ENCODE data around the gene LRRC73.
"Not testable (repeated sequence)": the region's sequence is repeated elsewhere in the genome, so short reads cannot be mapped to it uniquely, and the experiment has no call there.

Gene LRRC73

DNA sequence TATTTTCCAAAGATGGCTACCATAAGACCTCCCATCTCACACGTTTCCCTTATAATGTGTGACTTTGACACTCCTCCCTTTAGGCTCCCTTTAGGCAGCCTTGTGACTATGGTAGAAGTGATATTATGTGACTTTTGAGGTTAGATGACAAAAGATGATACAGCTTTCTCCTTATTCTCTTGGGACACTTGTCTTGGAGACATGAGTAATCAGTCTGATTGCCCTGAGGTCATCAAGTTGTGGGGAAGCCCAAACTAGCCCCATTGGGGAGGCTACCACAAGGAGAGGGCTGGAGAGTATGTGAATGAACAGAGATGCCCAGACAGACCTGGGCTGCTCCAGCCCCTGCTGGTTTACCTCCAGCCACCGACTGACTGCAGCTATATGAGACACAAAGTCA lies 44.2 kb downstream of the LRRC73 start:
- DNase-seq (ENCODE audit: low read depth in 4 of 4, low spot score in 1 of 4): no peak

GRCh38 chr6:43464337-43464736 lies 45.8 kb downstream of the LRRC73 start:
- no peak for DNase-seq (ENCODE audit: low read depth in 4 of 4, low spot score in 1 of 4)

GRCh38 chr6:43461936-43462335 lies 48.2 kb downstream of the LRRC73 start:
- DNase-seq (ENCODE audit: low read depth in 4 of 4, low spot score in 1 of 4): no peak

GRCh38 chr6:43460032-43460431 lies 50.1 kb downstream of the LRRC73 start:
- no peak for DNase-seq (ENCODE audit: low read depth in 4 of 4, low spot score in 1 of 4)

GRCh38 chr6:43459535-43459934 lies 50.6 kb downstream of the LRRC73 start:
- DNase-seq (ENCODE audit: low read depth in 4 of 4, low spot score in 1 of 4): no peak

DNA sequence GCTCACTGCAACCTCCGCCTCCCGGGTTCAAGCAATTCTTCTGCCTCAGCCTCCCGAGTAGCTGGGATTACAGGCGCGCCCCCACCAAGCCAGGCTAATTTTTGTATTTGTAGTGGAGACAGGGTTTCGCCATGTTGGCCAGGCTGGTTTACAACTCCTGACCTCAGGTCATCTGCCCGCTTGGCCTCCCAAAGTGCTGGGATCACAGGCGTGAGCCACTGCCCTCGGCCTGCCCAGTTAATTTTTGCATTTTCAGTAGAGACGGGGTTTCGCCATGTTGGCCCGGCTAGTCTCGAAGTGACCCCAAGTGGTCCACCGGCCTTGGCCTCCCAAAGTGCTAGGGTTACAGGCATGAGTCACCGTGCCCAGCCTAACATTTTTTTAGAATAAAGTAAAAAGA lies 52.0 kb downstream of the LRRC73 start:
- not testable (repeated sequence) for DNase-seq (ENCODE audit: low read depth in 4 of 4, low spot score in 1 of 4)

DNA sequence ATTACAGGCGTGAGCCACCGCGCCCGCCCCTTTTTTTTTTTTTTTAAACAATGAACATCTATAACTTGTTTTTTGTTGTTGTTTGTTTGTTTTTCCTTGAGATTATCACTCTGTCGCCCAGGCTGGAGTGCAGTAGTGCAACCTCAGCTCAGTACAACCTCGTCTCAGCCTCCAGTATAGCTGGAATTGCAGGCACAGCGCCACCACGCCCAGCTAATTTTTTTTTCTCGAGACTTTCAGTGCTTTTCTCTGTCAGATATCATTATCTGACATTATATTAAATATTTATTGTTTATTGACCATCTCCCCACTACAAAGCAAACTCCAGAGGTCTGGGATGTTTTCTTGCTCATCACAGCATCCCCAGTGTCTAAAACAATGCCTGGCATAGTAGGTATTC lies 52.5 kb downstream of the LRRC73 start:
- no peak for DNase-seq (ENCODE audit: low read depth in 4 of 4, low spot score in 1 of 4)
